22Rv1 (cell line): ENCODE measurements around the gene MTCH1.

Experiments used
- CTCF ChIP-seq: fragments of 450-650 bp; IDR thresholded peaks from 2 replicates; pipeline ENCODE4 v1.5.1; 2017; ENCODE audit warnings: mild to moderate bottlenecking
- ZFX ChIP-seq: fragments of 450-650 bp; IDR thresholded peaks from 2 replicates; pipeline ENCODE4 v1.6.1; 2017; ENCODE audit warnings: antibody characterized with exemption, borderline replicate concordance

- TF ChIP-seq CTCF (no peak), ZFX (no peak)
Observed at GRCh38 chr6:37030599-37030998, 44.6 kb upstream of the MTCH1 start.
